NOMO-1 treated with DMSO at 0.1 percent for 48 hours (cell line): ENCODE data around the gene TES.
"Not testable (repeated sequence)": the region's sequence is repeated elsewhere in the genome, so short reads cannot be mapped to it uniquely, and the experiment has no call there.

Experiments
- DNase-seq: peaks from one replicate; lab custom pipeline; 2025; ENCODE audit not compliant: unreplicated experiment; lab: John Stamatoyannopoulos, UW

The TES gene

GRCh38 chr7:116279217-116279616 is 68.9 kb downstream of the TES start:
- no peak for DNase-seq

DNA sequence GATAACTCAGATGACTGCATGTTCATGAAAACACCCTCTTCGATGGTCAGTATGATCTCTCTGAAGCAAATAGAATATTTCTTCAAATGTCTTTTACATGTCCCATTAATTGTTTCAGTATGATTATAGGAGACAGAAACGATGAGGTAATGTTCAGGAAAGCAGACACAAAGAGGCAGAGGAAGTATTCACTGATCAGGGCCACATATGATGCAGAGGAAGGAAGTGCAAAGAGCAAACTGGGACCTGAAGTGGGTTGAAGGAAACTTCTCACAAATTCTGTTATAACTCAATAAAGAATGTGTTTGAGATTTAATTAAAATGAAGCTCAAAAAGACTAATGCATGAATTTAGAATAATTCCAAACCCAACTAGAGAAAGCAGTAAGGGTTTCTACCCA is 70.5 kb downstream of the TES start:
- no peak for DNase-seq

DNA sequence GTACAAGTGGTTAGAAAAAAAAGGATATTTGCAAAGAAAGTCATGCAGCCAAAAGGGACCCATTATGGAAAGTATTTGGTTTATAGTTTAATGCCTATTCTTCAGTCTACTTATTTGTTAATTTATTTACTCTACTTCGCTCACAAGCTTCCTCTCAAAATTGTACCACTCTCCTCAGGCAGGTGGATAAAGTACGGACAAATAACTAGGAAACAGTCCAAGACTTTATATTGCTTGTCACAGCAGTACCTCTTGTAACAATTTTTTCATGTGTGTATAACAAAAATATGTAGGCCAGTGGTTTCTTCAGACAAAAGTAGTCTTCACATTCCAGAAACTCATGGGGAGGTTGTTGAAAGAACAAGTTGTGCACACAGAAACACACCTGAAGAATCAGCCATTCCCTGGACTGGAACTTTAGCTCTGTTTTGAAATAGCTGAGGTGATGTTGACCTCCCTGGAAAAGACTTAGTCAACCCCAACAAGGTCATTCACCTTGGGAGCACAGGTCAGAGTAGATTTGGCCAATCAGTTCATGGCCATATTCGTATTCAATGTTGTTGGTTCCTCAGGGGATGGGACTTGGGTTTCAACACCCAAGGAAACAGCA is 73.4 kb downstream of the TES start:
- DNase-seq: no peak

- DNase-seq: no peak
Measured at GRCh38 chr7:116284390-116284789, 74.1 kb downstream of the TES start.

- no peak for DNase-seq
Measured at GRCh38 chr7:116285252-116285651, 74.9 kb downstream of the TES start.

- DNase-seq: no peak
Measured at GRCh38 chr7:116290740-116291139, 80.4 kb downstream of the TES start.

GRCh38 chr7:116291937-116292336 is 81.6 kb downstream of the TES start:
- DNase-seq: no peak

DNA sequence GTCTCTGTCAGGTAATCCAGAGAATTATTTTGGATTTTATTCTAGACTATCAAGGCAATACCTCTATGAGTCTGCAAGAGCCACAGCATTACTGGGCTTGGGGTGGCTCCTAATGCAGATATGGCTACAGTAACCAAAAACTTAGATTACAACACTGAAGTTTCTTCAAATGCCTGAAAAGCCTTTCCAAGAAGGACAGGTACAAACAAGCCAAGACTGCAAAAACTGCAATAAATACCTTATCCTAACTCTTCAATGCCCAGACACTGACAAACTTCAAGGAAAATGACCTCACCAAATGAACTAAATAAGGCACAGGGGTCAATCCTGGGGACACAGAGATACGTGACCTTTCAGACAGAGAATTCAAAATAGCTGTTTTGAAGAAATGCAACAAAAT is 82.0 kb downstream of the TES start:
- DNase-seq: no peak

GRCh38 chr7:116293139-116293538 is 82.8 kb downstream of the TES start:
- no peak for DNase-seq

- DNase-seq: no peak
Measured at GRCh38 chr7:116293633-116294032, 83.3 kb downstream of the TES start.

DNA sequence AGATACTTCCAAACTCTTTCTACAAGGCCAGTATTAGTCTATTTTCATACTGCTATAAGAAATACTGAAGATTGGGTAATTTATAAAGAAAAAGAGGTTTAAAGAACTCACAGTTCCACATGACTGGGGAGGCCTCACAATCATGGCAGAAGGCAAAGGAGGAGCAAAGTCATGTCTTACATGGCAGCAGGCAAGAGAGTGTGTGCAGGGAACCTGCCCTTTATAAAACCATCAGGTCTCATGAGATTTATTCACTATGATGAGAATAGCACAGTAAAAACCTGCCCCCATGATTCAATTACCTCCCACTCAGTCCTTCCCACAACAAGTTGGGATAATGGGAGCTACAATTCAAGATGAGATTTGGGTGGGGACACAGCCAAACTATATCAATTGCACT is 85.6 kb downstream of the TES start:
- not testable (repeated sequence) for DNase-seq

GRCh38 chr7:116298055-116298454 is 87.7 kb downstream of the TES start:
- DNase-seq: no peak

- DNase-seq: no peak
Measured at GRCh38 chr7:116298576-116298975, 88.2 kb downstream of the TES start.

DNA sequence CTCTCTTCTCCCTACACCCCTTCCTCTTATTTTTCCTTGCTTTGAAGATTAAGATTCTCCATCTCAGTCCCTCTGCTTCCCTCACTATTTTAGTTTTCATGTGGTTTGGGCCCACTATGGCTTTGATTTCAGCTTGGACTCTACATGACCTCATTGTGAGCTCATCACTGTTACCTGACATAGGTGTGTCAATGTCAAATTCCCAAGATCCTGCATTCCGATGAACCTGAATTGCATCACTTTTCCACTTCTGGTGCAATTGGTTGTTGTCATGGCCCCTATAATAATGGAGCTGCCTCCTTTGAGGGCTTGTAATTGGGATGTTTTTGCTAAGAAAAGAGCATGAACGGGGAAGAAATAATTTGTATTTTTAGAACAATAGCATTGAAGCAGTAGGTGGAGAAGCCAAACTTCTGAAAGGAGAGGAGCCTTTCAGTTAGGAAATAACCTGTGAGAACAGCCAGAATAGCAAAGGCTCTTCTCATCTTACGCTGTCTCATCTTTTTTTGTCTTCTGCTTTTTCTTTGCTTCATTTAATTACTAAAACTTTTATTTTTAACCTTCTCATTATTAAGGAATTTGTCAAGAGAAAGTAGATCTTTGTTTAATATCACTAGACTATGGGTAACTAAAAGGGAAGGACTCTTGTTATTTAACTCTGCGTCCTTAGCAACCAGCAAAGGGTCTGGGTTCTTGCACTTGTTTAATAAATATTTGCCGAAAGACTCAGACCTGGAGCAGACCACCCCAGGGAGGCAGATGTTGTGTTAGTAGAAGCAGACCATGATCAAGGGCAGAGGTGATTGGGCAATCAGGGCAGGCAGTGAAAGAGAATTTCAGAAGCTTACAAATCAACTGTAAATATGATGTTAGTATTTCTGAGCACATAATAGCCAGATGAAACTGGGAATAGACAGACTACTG is 95.4 kb downstream of the TES start:
- no peak for DNase-seq

DNA sequence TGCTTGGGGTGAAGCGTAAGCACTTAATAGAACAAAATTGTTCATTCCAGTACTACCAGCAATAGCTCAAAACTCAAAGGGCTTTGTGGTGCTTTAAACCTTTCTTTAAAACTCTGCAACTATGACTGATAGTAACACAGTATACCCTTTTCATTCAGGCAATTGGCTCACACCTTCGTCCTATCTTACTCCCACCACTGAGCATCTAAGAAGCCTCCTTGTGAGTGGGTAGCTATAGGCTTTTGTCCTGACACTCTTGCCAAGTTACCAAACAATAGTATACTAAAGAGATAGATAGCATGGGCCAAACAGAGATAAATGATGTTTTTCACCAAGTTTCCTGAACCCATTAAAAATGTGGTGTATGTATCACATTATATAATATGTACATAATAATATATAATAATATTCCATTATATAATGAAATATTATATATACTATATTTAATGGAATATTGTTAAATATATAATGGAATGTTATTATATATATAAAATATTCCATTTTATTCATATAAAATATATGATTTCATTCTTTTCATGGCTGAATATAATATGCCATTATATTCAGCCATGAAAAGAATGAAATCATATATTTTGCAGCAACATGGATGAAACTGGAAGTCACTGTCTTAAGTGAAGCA is 96.2 kb downstream of the TES start:
- DNase-seq: no peak

- DNase-seq: no peak
Measured at GRCh38 chr7:116307253-116307652, 96.9 kb downstream of the TES start.
